Left lung (tissue), 10 donors: Measurements from ENCODE around the gene UACA. TPM values are rescaled to one million over a fixed set of nuclear protein-coding genes. Genes with fewer than 3 reads are reported as not detected.

Source experiments
- ATAC-seq: fragments of 200-7000 bp; cut with Tn5 transposase; one replicate; pipeline ENCODE4 v1.9.1; 2020; ENCODE audit warnings: moderate library complexity
- DNase-seq, 4 donors: peaks; one replicate each; pipeline ENCODE4 v3.0.0-alpha.2; 2013 to 2020
- H3K27ac ChIP-seq, 2 donors: fragments of 200-600 bp; sonication (generic) in 1 of 2; one replicate each; pipeline versions ENCODE4 v1.5.0 to v1.8.0; 2020 to 2021
- H3K27me3 ChIP-seq, 2 donors: fragments of 200-600 bp; sonication (generic) in 1 of 2; one replicate each; pipeline versions ENCODE4 v1.5.0 to v1.8.0; 2020 to 2021
- H3K36me3 ChIP-seq, 2 donors: fragments of 200-600 bp; sonication (generic) in 1 of 2; one replicate each; pipeline versions ENCODE4 v1.5.0 to v1.8.0; 2020 to 2021
- H3K4me1 ChIP-seq, 2 donors: fragments of 200-600 bp; one replicate each; pipeline ENCODE4 v1.8.0; 2021
- H3K4me3 ChIP-seq, 2 donors: fragments of 200-600 bp; sonication (generic) in 1 of 2; one replicate each; pipeline versions ENCODE4 v1.5.0 to v1.8.0; 2020 to 2021; ENCODE audit warnings: mild to moderate bottlenecking in 1 of 2
- H3K9me3 ChIP-seq, 2 donors: fragments of 200-600 bp; sonication (generic) in 1 of 2; one replicate each; pipeline versions ENCODE4 v1.5.0 to v1.8.0; 2020 to 2021
- intact Hi-C, 2 donors: fragments of 100-400 bp; cut with DNase I; formaldehyde crosslinking; loops; one replicate each; pipeline versions ENCODE4 v1.11.2 to v1.14.2; 2022
- polyA plus RNA-seq, 6 donors: library from polyadenylated mRNA; unstranded; fragments of 120-200 nt; gene quantifications; one replicate each; pipeline ENCODE4 v1.2.1, GENCODE V29; 2013; ENCODE audit not compliant: insufficient read length in 6 of 6
- total RNA-seq, 2 donors: library from RNA; stranded (reverse); fragmentation: NEBNext Ultra II Directional; extraction: Animal tissue kit (Norgen Biotek cat#: 25700); gene quantifications; one replicate each; pipeline ENCODE4 v1.2.1, GENCODE V29; 2021
- TF ChIP-seq, protein P1 (sequence below), 2 donors: fragments of 200-600 bp; sonication (generic) in 1 of 2; IDR thresholded peaks; one replicate each; pipeline versions ENCODE4 v1.5.0 to v1.8.0; 2021; ENCODE audit warnings: antibody characterized with exemption in 2 of 2
- donor health status: DM: no; HTN: yes; CAD: no.
- donor health status: DM: no; HTN: no; CAD: no.

Gene UACA
- total and polyA plus RNA-seq, 8 donors, result 43.2 to 133 (median 121) TPM

DNA sequence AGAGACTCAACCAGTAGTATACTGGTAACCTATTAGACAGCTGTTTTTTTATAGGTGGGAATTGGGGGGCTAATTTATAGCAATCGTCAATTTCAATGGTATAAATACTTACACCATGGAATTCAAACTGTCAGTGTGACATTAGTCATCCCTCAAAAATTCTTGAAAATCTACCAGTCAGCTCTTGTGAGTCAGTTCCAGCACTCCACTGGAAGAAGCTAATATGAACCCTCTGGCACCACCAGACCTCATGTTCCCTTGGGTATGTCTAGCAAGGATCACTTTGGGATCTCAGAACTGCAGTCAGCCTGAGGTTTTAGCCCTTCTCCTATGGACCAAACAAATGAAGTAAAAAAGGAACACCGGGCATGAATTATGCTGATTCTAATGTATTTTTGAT lies 11.8 kb upstream of the UACA start:
- Histone ChIP-seq H3K27me3 (peaks cover 0 to 9% of the 10 kb centered on the region in 2 donors), H3K4me3 (no peak overlapping the region), H3K4me1 (no peaks in the 10 kb centered on the region), H3K9me3 (no peaks in the 10 kb centered on the region), H3K27ac (no peak overlapping the region), H3K36me3 (no peaks in the 10 kb centered on the region)
- ATAC-seq (no peak), DNase-seq (no peak)
- intact Hi-C loops, result no loop called here
- TF ChIP-seq, protein P1, sequence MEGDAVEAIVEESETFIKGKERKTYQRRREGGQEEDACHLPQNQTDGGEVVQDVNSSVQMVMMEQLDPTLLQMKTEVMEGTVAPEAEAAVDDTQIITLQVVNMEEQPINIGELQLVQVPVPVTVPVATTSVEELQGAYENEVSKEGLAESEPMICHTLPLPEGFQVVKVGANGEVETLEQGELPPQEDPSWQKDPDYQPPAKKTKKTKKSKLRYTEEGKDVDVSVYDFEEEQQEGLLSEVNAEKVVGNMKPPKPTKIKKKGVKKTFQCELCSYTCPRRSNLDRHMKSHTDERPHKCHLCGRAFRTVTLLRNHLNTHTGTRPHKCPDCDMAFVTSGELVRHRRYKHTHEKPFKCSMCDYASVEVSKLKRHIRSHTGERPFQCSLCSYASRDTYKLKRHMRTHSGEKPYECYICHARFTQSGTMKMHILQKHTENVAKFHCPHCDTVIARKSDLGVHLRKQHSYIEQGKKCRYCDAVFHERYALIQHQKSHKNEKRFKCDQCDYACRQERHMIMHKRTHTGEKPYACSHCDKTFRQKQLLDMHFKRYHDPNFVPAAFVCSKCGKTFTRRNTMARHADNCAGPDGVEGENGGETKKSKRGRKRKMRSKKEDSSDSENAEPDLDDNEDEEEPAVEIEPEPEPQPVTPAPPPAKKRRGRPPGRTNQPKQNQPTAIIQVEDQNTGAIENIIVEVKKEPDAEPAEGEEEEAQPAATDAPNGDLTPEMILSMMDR (IDR thresholded peaks at IDR 0.05), result no peak

- H3K4me3 ChIP-seq, result no peak overlapping the region
- TF ChIP-seq, protein P1 (IDR thresholded peaks at IDR 0.05), result no peak
- H3K36me3 ChIP-seq, result no peaks in the 10 kb centered on the region
- ATAC-seq, result no peak
- DNase-seq, result no peak
- no peak overlapping the region for H3K27ac ChIP-seq
- peaks cover 0 to 14% of the 10 kb centered on the region in 2 donors for H3K4me1 ChIP-seq
- intact Hi-C loops, result no loop called here
- peaks cover 0 to 21% of the 10 kb centered on the region in 2 donors for H3K27me3 ChIP-seq
- no peaks in the 10 kb centered on the region for H3K9me3 ChIP-seq
Measured at GRCh38 chr15:70772402-70772801, 9.0 kb upstream of the UACA start.

- Histone ChIP-seq H3K4me1 (peaks cover 0 to 14% of the 10 kb centered on the region in 2 donors), H3K9me3 (no peaks in the 10 kb centered on the region), H3K27me3 (peaks cover 0 to 29% of the 10 kb centered on the region in 2 donors), H3K36me3 (no peaks in the 10 kb centered on the region), H3K27ac (no peak overlapping the region), H3K4me3 (no peak overlapping the region)
- TF ChIP-seq, protein P1 (IDR thresholded peaks at IDR 0.05), result no peak
- DNase-seq (no peak), ATAC-seq (no peak)
- intact Hi-C loops, result no loop called here
Measured at GRCh38 chr15:70770863-70771262, 7.5 kb upstream of the UACA start.

DNA sequence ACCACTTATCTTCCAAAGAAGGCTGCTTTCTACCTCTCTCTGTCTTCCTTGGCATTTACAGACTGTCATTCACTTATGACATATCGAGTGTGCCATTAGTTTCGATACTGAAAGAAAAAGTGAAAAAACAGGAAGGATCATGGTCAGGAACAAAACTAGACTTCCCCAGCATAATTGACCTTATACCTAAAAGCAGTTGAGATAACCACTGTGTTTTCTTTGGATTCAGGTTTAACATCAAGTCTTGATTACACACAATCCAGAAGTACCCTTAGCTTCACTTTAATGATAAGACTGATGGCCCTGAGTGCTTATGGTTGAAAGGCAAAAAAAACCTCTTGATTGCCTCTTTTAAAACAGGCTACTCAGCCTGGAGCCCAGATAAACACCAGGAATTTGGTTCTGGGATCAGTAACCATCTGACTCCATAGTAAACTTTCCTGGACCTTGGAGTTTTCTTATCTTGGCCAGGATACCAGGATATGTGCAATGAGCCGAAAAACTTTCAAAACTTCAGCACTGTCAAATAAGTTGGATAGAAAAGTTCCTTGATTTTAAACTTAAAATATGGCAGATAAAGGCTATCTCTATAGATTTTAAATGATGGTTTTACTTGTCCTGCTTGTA lies 5.0 kb upstream of the UACA start:
- ATAC-seq (no peak), DNase-seq (no peak)
- H3K27me3 ChIP-seq, result peaks cover 0 to 45% of the 10 kb centered on the region in 2 donors
- no peaks in the 10 kb centered on the region for H3K36me3 ChIP-seq
- H3K9me3 ChIP-seq, result no peaks in the 10 kb centered on the region
- TF ChIP-seq, protein P1 (IDR thresholded peaks at IDR 0.05), result no peak
- H3K27ac ChIP-seq, result peak overlapping the region; percentile 15 to 58
- intact Hi-C loops, result no loop called here
- no peak overlapping the region for H3K4me3 ChIP-seq
- peaks cover 0 to 21% of the 10 kb centered on the region in 2 donors for H3K4me1 ChIP-seq

- intact Hi-C loops, result no loop called here
- Histone ChIP-seq H3K27me3 (peaks cover under 1 to 52% of the 10 kb centered on the region in 2 donors), H3K27ac (peak overlapping the region in 1 of 2 donors; percentile 58), H3K4me1 (peaks cover 0 to 25% of the 10 kb centered on the region in 2 donors), H3K9me3 (no peaks in the 10 kb centered on the region), H3K36me3 (no peaks in the 10 kb centered on the region), H3K4me3 (no peak overlapping the region)
- TF ChIP-seq, protein P1 (IDR thresholded peaks at IDR 0.05), result no peak
- DNase-seq (no peak), ATAC-seq (no peak)
Measured at GRCh38 chr15:70767667-70768066, 4.3 kb upstream of the UACA start.
